Spleen (tissue), 7 donors: ENCODE results near the gene HOXC11.

Source experiments
- POLR2AphosphoS5 ChIP-seq, 3 donors: sonication (generic); formaldehyde crosslinking; IDR thresholded peaks; one replicate each; pipeline ENCODE4 v1.5.1; 2017; ENCODE audit warnings: antibody characterized with exemption in 3 of 3
- TF ChIP-seq, protein P1 (sequence below), 11 experiments: fragments of 200-600 bp in 7 of 11; fragments of 450-650 bp in 4 of 11; sonication (generic) in 4 of 11; IDR thresholded peaks in 8 of 11; conservative IDR thresholded peaks in 3 of 11; 1 replicate in 7 of 11; 2 replicates in 4 of 11; pipeline versions ENCODE4 v1.4.0 to v1.8.0; 2016 to 2021; ENCODE audit warnings: antibody characterized with exemption in 11 of 11, inconsistent platforms in 4 of 11, mild to moderate bottlenecking in 1 of 11
- donor health status: DM: no; HTN: no; CAD: no; lungs with moderate emphysema.
- donor health status: DM: no; HTN: no; CAD: no.
- donor health status: DM: no; HTN: no; CAD: no.

DNA sequence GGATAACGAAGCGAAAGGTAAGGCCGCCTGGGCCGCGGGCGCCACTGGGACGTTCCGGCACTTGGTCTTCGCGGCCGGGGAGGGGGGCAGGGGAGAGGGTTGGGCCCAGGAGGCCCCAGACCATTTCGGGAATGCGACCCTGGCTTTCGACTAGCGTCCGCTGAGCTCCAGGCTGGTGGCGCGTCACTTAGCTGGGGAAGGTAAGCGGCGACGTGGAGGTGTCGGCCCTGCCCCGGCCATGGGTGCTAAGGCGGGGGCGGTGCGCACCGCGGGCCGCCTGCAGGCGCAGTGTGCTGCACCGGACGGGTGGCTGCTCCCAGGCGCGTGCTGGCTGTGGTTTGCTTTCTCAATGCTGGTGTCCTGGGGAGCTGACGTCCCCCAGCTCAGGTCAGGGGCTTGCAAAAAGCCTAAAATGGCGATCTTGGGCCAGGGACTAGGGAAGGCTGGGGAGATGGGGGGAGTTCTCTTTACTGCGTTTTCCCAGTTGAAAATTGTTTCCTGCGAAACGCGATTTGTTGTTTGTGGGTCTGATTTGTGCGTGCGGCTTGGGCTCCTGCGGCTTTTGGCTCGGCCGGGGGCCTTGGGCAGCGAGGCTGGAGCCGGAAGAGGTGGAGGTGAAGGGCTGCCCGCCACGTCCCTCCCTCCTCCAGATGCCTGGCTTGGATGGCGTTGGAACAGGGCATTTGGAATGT is 13.2 kb downstream of the HOXC11 start:
- TF ChIP-seq POLR2AphosphoS5 (IDR thresholded peaks at IDR 0.05) = no peak
- TF ChIP-seq, protein P1, sequence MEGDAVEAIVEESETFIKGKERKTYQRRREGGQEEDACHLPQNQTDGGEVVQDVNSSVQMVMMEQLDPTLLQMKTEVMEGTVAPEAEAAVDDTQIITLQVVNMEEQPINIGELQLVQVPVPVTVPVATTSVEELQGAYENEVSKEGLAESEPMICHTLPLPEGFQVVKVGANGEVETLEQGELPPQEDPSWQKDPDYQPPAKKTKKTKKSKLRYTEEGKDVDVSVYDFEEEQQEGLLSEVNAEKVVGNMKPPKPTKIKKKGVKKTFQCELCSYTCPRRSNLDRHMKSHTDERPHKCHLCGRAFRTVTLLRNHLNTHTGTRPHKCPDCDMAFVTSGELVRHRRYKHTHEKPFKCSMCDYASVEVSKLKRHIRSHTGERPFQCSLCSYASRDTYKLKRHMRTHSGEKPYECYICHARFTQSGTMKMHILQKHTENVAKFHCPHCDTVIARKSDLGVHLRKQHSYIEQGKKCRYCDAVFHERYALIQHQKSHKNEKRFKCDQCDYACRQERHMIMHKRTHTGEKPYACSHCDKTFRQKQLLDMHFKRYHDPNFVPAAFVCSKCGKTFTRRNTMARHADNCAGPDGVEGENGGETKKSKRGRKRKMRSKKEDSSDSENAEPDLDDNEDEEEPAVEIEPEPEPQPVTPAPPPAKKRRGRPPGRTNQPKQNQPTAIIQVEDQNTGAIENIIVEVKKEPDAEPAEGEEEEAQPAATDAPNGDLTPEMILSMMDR (IDR thresholded peaks at IDR 0.05 in 8 of 11, conservative IDR thresholded peaks at IDR 0.05 in 3 of 11) = no peak
